Activated CD8-positive, alpha-beta T cell treated with anti-CD3 and anti-CD28 coated beads for 36 hours (primary cell): ENCODE results near the gene CDH23. TPM values are rescaled to one million over a fixed set of nuclear protein-coding genes. Genes with fewer than 3 reads are reported as not detected.

ENCODE experiments used
- ATAC-seq: fragments of 200-7000 bp; cut with Tn5 transposase; one replicate; pipeline ENCODE4 v1.10.0; 2021; ENCODE audit warnings: mild to moderate bottlenecking, moderate library complexity
- CTCF ChIA-PET: fragments of 350-600 bp; sonication (Branson Sonifier 250); formaldehyde crosslinking; loops from one replicate; lab custom pipeline; 2021; ENCODE audit warnings: antibody characterized with exemption; lab: Charles Lee
- POLR2A ChIA-PET: fragments of 350-600 bp; sonication (Branson Sonifier 250); formaldehyde crosslinking; loops from one replicate; lab custom pipeline; 2021; ENCODE audit warnings: antibody characterized with exemption; lab: Charles Lee
- DNase-seq: peaks from one replicate; pipeline ENCODE4 v3.0.0-alpha.2; 2020
- H3K27ac Mint-ChIP-seq: one replicate; pipeline ENCODE4 v1.8.0; 2021; ENCODE audit warnings: mild to moderate bottlenecking, mixed read lengths
- H3K27me3 Mint-ChIP-seq: one replicate; pipeline ENCODE4 v1.8.0; 2021; ENCODE audit warnings: mixed read lengths
- H3K36me3 Mint-ChIP-seq: one replicate; pipeline ENCODE4 v1.8.0; 2021; ENCODE audit warnings: low read depth, mixed read lengths
- H3K4me1 Mint-ChIP-seq: one replicate; pipeline ENCODE4 v1.8.0; 2021; ENCODE audit warnings: low read depth, mixed read lengths
- H3K4me3 Mint-ChIP-seq: one replicate; pipeline ENCODE4 v1.8.0; 2021; ENCODE audit warnings: mild to moderate bottlenecking, moderate library complexity, mixed read lengths
- H3K9me3 Mint-ChIP-seq: one replicate; pipeline ENCODE4 v1.8.0; 2021; ENCODE audit warnings: mixed read lengths
- CTCF ChIP-seq: fragments of 200-600 bp; IDR thresholded peaks from one replicate; pipeline ENCODE4 v1.8.0; 2022; ENCODE audit warnings: antibody characterized with exemption, mild to moderate bottlenecking
- intact Hi-C: fragments of 100-400 bp; cut with micrococcal nuclease; formaldehyde crosslinking; loops from one replicate; pipeline ENCODE4 v1.10.0; 2022
- total RNA-seq, 2 experiments: library from RNA; stranded (reverse); gene quantifications; one replicate each; pipeline ENCODE4 v1.2.3, GENCODE V29; 2021

CDH23 gene
- total RNA-seq, 2 experiments from 2014 or later: 2.4 to 2.7 TPM

GRCh38 chr10:71746344-71747037 is 349.8 kb downstream of the CDH23 start:
- Mint-ChIP-seq H3K27me3 (no peaks in the 10 kb centered on the region), H3K27ac (peak overlapping the region; percentile 98), H3K4me3 (no peak overlapping the region), H3K9me3 (peaks cover 12% of the 10 kb centered on the region), H3K36me3 (peaks cover 43% of the 10 kb centered on the region), H3K4me1 (peaks cover 96% of the 10 kb centered on the region)
- DNase-seq (peak; percentile 65), ATAC-seq (no peak)
- no peak for TF ChIP-seq CTCF
- ChIA-PET POLR2A (interaction anchor here (0.8 to 4.9 kb wide), 5 partner anchors 10 to 23 kb away, joined by 4 to 48 read pairs (median 29); no protein-coding TSS in a partner anchor), CTCF (interaction anchor here (0.8 to 4.0 kb wide), 11 partner anchors 9 to 50 kb away, joined by 3 to 20 read pairs (median 3); partner anchors contain the start of gene VSIR)
- intact Hi-C loops: no loop called here

- peak overlapping the region; percentile 1 for H3K4me3 Mint-ChIP-seq
- intact Hi-C loops: no loop called here
- no peak for DNase-seq
- no peak for TF ChIP-seq CTCF
- CTCF ChIA-PET: interaction anchor here (0.9 to 4.0 kb wide), 10 partner anchors 9 to 38 kb away, joined by 3 to 20 read pairs (median 5); partner anchors contain the start of gene VSIR
- H3K27me3 Mint-ChIP-seq: no peaks in the 10 kb centered on the region
- POLR2A ChIA-PET: interaction anchor here (0.8 to 4.9 kb wide), 7 partner anchors 10 to 50 kb away, joined by 4 to 48 read pairs (median 22); no protein-coding TSS in a partner anchor
- peaks cover 11% of the 10 kb centered on the region for H3K9me3 Mint-ChIP-seq
- peak overlapping the region; percentile 98 for H3K27ac Mint-ChIP-seq
- ATAC-seq: no peak
- H3K4me1 Mint-ChIP-seq: peaks cover 96% of the 10 kb centered on the region
- H3K36me3 Mint-ChIP-seq: peaks cover 43% of the 10 kb centered on the region
Measured at GRCh38 chr10:71747039-71747531, 350.4 kb downstream of the CDH23 start.

- POLR2A ChIA-PET: interaction anchor here (0.7 to 4.9 kb wide), 10 partner anchors 8 to 576 kb away, joined by 3 to 48 read pairs (median 9); no protein-coding TSS in a partner anchor
- peaks cover 4% of the 10 kb centered on the region for H3K9me3 Mint-ChIP-seq
- H3K4me1 Mint-ChIP-seq: peaks cover 96% of the 10 kb centered on the region
- no peak for TF ChIP-seq CTCF
- CTCF ChIA-PET: interaction anchor here (0.9 to 4.0 kb wide), 14 partner anchors 9 to 64 kb away, joined by 3 to 20 read pairs (median 5); partner anchors contain the start of gene VSIR
- no peak for ATAC-seq
- intact Hi-C loops: no loop called here
- peaks cover 42% of the 10 kb centered on the region for H3K36me3 Mint-ChIP-seq
- no peaks in the 10 kb centered on the region for H3K27me3 Mint-ChIP-seq
- no peak for DNase-seq
- peak overlapping the region; percentile 59 for H3K4me3 Mint-ChIP-seq
- peak overlapping the region; percentile 98 for H3K27ac Mint-ChIP-seq
Measured at GRCh38 chr10:71747551-71748523, 351.1 kb downstream of the CDH23 start.

DNA sequence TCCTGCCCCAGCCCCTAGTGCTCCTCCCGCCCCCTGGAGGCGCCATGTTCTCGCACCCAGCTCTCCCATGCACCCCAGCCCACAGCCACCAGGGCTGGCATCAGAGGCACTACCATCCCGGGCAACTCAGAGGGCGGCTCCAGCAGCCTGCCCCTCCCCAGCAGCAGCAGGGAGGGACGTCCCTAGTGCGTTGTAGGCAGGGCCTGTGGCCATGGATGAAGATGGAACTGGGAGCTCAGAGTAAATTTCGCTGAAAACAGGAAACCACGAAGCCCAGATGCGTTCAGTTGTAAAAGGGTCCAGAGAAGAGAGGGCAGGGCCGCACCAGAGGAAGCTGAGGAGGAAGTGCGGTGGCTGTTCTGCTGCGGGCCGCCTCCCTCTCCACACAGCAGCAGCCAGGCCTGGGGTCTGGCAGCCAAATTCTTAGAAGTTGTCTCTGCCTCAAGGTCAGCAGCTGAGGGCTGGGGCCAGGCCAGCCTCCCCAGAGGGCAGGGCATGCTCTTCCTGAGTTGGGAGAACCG is 352.0 kb downstream of the CDH23 start:
- H3K4me1 Mint-ChIP-seq: peaks cover 96% of the 10 kb centered on the region
- peak; percentile 88 for ATAC-seq
- peaks cover 44% of the 10 kb centered on the region for H3K36me3 Mint-ChIP-seq
- no peaks in the 10 kb centered on the region for H3K27me3 Mint-ChIP-seq
- ChIA-PET POLR2A (interaction anchor here (0.7 to 4.9 kb wide), 12 partner anchors 9 to 575 kb away, joined by 3 to 48 read pairs (median 6); no protein-coding TSS in a partner anchor), CTCF (interaction anchor here (0.9 to 4.0 kb wide), 13 partner anchors 9 to 63 kb away, joined by 3 to 20 read pairs (median 4); partner anchors contain the start of gene VSIR)
- intact Hi-C loops: no loop called here
- H3K27ac Mint-ChIP-seq: peak overlapping the region; percentile 98
- no peak for TF ChIP-seq CTCF
- peak overlapping the region; percentile 59 for H3K4me3 Mint-ChIP-seq
- peak; percentile 89 for DNase-seq
- H3K9me3 Mint-ChIP-seq: peaks cover under 1% of the 10 kb centered on the region
